Stimulated activated CD4-positive, alpha-beta T cell treated with anti-CD3 and anti-CD28 coated beads, Interleukin-2, amount 100 ng/mL, for 24 hours (primary cell): ENCODE results near the gene TFF2.
A peak's percentile ranks its signal among the peaks of the same experiment; 100 is the strongest.

ENCODE experiments used
- DNase-seq, 2 donors: peaks; one replicate each; pipeline ENCODE4 v3.0.0-alpha.2; 2020

Gene TFF2

GRCh38 chr21:42383331-42383730 is 32.5 kb upstream of the TFF2 start:
- DNase-seq: no peak

GRCh38 chr21:42382915-42383314 is 32.1 kb upstream of the TFF2 start:
- no peak for DNase-seq

- DNase-seq: peak; percentile 34 to 37
Measured at GRCh38 chr21:42381347-42381984, 30.7 kb upstream of the TFF2 start.

- no peak for DNase-seq
Measured at GRCh38 chr21:42379426-42380215, 28.8 kb upstream of the TFF2 start.

- no peak for DNase-seq
Measured at GRCh38 chr21:42378418-42378817, 27.6 kb upstream of the TFF2 start.

- no peak for DNase-seq
Measured at GRCh38 chr21:42377951-42378340, 27.2 kb upstream of the TFF2 start.

- DNase-seq: no peak
Measured at GRCh38 chr21:42377211-42377950, 26.6 kb upstream of the TFF2 start.

- no peak for DNase-seq
Measured at GRCh38 chr21:42376338-42376982, 25.7 kb upstream of the TFF2 start.

- no peak for DNase-seq
Measured at GRCh38 chr21:42375966-42376337, 25.2 kb upstream of the TFF2 start.

- DNase-seq: no peak
Measured at GRCh38 chr21:42375506-42375905, 24.7 kb upstream of the TFF2 start.

GRCh38 chr21:42374864-42375499 is 24.2 kb upstream of the TFF2 start:
- DNase-seq: no peak

GRCh38 chr21:42374457-42374856 is 23.7 kb upstream of the TFF2 start:
- DNase-seq: no peak

GRCh38 chr21:42373908-42374455 is 23.2 kb upstream of the TFF2 start:
- no peak for DNase-seq

GRCh38 chr21:42373196-42373907 is 22.6 kb upstream of the TFF2 start:
- DNase-seq: peak; percentile 28 to 38

- no peak for DNase-seq
Measured at GRCh38 chr21:42370894-42371654, 20.3 kb upstream of the TFF2 start.

GRCh38 chr21:42369821-42370220 is 19.0 kb upstream of the TFF2 start:
- no peak for DNase-seq

- DNase-seq: no peak
Measured at GRCh38 chr21:42367367-42368165, 16.8 kb upstream of the TFF2 start.

GRCh38 chr21:42366292-42367010 is 15.7 kb upstream of the TFF2 start, which contains the start of gene TFF1:
Gene TFF1, minus strand, starts transcription at chr21:42366535. Its CDS starts 40 bp downstream, at chr21:42366495.
- DNase-seq: no peak

GRCh38 chr21:42365770-42366169 is 15.0 kb upstream of the TFF2 start:
- DNase-seq: no peak
